Ovary (tissue), 9 donors: ENCODE results near the gene CASP9. TPM values are rescaled to one million over a fixed set of nuclear protein-coding genes. Genes with fewer than 3 reads are reported as not detected.
"Not testable (repeated sequence)": the region's sequence is repeated elsewhere in the genome, so short reads cannot be mapped to it uniquely, and the experiment has no call there.

ENCODE experiments used
- DNase-seq, 5 donors: peaks; one replicate each; pipeline ENCODE4 v3.0.0-alpha.2; 2019 to 2020
- H3K27ac ChIP-seq, 2 donors: fragments of 200-600 bp; one replicate each; pipeline versions ENCODE4 v1.5.1 to v1.8.0; 2019 to 2022
- H3K27me3 ChIP-seq: fragments of 200-600 bp; one replicate; pipeline ENCODE4 v1.8.0; 2022
- H3K36me3 ChIP-seq: fragments of 200-600 bp; sonication (generic); one replicate; pipeline ENCODE4 v1.5.1; 2019
- H3K4me1 ChIP-seq: one replicate; pipeline ENCODE4 v1.8.1; 2013; ENCODE audit warnings: mild to moderate bottlenecking, moderate library complexity; ENCODE audit not compliant: insufficient read depth
- H3K4me3 ChIP-seq: fragments of 200-600 bp; sonication (generic); one replicate; pipeline ENCODE4 v1.5.1; 2017
- H3K9me3 ChIP-seq, 2 donors: fragments of 200-600 bp in 1 of 2; sonication (generic) in 1 of 2; one replicate each; pipeline versions ENCODE4 v1.5.1 to v1.8.1; 2013 to 2019; ENCODE audit warnings: mild to moderate bottlenecking in 1 of 2, moderate library complexity in 1 of 2
- EP300 ChIP-seq: sonication (generic); formaldehyde crosslinking; IDR thresholded peaks from one replicate; pipeline ENCODE4 v1.6.1; 2017; ENCODE audit warnings: antibody characterized with exemption
- POLR2A ChIP-seq: fragments of 450-650 bp; IDR thresholded peaks from one replicate; pipeline ENCODE4 v1.6.1; 2017; ENCODE audit warnings: antibody characterized with exemption, mild to moderate bottlenecking, moderate library complexity
- WGBS, 3 donors: extraction: QIAGEN DNeasy Blood & Tissue Kit in 1 of 3; methylation state at CpG; one replicate each; pipeline versions ENCODE4 v1.1.5 to v1.1.7; 2013 to 2017; 5-methylcytosine and 5-hydroxymethylcytosine counted together
- intact Hi-C, 4 donors: fragments of 100-400 bp; cut with DNase I; formaldehyde crosslinking; loops; one replicate each; pipeline versions ENCODE4 v1.11.0 to v1.15.1; 2022 to 2023
- polyA plus RNA-seq, 2 donors: library from polyadenylated mRNA; stranded (reverse); fragments of 200-250 nt in 1 of 2; fragments of 350-450 nt in 1 of 2; fragmentation: Illumina TruSeq in 1 of 2; extraction: RNeasy Lipid Tissue Mini Kit (QIAGEN cat#74804) in 1 of 2; gene quantifications; one replicate each; pipeline ENCODE4 v1.2.3, GENCODE V29; 2013 to 2014
- total RNA-seq, 7 donors: library from RNA; depleted of rRNA in 2 of 7; stranded (reverse); fragments of >200 nt in 2 of 7; fragmentation: NEBNext Ultra II Directional in 3 of 7; extraction: Animal tissue kit (Norgen Biotek cat#: 25700) in 3 of 7; gene quantifications; one replicate each; pipeline versions ENCODE4 v1.1.0 to v1.2.4, GENCODE V29; 2016 to 2023
- TF ChIP-seq, protein P1 (sequence below), 3 donors: fragments of 450-650 bp in 2 of 3; fragments of 200-600 bp in 1 of 3; IDR thresholded peaks; one replicate each; pipeline versions ENCODE4 v1.5.1 to v1.8.0; 2016 to 2022; ENCODE audit warnings: antibody characterized with exemption in 3 of 3, mild to moderate bottlenecking in 1 of 3
- donor health status: DM: no; HTN: no; CAD: no; lungs with moderate emphysema.
- donor health status: DM: no; HTN: no; CAD: no.
- donor health status: Bipolar disorder and iron deficiency.
- donor health status: DM: yes; HTN: yes; CAD: no.
- donor health status: DM: no; HTN: no; CAD: no.
- donor health status: DM: yes; HTN: yes; CAD: no.

The CASP9 gene
- total and polyA plus RNA-seq, 9 donors, result 13.4 to 62.0 (median 35.5) TPM

DNA sequence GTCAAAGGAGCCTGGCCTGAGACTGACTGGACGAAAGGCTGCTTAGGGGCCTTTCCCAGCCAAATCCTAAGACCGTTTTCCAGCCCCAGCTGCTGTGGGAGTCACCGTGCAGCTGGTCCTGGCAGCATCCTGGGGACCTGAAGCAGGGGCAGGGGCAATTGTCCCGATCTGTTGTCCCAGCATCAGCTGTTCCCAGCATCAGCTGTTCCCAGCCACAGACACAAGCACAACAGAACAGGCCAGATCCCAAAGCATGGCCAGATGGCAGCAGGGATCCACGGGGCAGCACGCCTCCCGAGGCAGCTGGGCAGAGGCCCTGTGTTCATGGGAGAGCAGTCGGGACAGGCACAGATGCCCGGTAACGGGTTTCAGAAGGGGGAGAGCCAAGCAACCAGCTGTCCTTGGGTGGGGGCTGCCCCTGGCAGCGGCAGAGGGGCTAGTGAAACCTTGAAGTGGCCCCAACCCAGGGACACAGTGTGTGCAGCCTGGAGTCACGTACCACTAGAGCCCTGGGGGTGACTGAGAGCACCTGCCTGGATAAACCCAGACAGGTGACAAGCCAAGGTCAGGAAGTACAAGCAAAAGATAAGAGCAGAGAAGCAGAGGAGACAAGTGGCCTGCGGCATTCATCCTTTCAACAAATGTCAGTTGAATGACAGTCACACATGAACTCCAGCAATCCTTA lies 34.8 kb downstream of the CASP9 start:
- no peaks in the 10 kb centered on the region for H3K9me3 ChIP-seq
- TF ChIP-seq POLR2A (no peak), EP300 (no peak)
- TF ChIP-seq, protein P1, sequence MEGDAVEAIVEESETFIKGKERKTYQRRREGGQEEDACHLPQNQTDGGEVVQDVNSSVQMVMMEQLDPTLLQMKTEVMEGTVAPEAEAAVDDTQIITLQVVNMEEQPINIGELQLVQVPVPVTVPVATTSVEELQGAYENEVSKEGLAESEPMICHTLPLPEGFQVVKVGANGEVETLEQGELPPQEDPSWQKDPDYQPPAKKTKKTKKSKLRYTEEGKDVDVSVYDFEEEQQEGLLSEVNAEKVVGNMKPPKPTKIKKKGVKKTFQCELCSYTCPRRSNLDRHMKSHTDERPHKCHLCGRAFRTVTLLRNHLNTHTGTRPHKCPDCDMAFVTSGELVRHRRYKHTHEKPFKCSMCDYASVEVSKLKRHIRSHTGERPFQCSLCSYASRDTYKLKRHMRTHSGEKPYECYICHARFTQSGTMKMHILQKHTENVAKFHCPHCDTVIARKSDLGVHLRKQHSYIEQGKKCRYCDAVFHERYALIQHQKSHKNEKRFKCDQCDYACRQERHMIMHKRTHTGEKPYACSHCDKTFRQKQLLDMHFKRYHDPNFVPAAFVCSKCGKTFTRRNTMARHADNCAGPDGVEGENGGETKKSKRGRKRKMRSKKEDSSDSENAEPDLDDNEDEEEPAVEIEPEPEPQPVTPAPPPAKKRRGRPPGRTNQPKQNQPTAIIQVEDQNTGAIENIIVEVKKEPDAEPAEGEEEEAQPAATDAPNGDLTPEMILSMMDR (IDR thresholded peaks at IDR 0.05), result no peak
- WGBS, 3 donors, result 74 to 90% (median 80%) methylated on average over 11 to 13 of the region's 13 CpGs
- DNase-seq, result no peak
- intact Hi-C loops, result no loop called here
- H3K36me3 ChIP-seq, result peaks cover 2% of the 10 kb centered on the region
- H3K27ac ChIP-seq, result no peak overlapping the region
- no peak overlapping the region for H3K4me3 ChIP-seq
- no peaks in the 10 kb centered on the region for H3K27me3 ChIP-seq
- no peaks in the 10 kb centered on the region for H3K4me1 ChIP-seq

DNA sequence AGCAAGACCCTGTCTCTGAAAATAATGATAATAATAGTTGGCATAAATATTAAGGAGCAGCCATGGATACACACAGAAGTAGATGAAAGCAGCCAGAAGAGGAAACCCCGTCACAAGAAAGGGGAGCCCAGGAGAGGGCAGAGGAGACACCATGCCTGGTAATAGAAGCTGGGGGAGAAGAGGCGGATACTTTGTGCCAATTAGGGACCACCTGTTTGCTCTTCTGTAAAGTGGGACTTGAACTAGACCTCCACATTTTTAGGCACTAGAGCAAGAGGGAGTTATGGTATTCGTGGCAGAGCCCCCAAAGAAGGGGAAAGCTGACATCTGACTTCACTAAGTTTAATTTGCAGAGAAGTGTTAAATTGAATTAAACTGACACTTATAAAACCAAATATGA lies 35.6 kb downstream of the CASP9 start:
- Histone ChIP-seq H3K27me3 (no peaks in the 10 kb centered on the region), H3K9me3 (no peaks in the 10 kb centered on the region), H3K4me3 (no peak overlapping the region), H3K4me1 (no peaks in the 10 kb centered on the region), H3K27ac (no peak overlapping the region), H3K36me3 (no peaks in the 10 kb centered on the region)
- no peak for DNase-seq
- no peak for TF ChIP-seq POLR2A
- TF ChIP-seq, protein P1 (IDR thresholded peaks at IDR 0.05), result no peak
- TF ChIP-seq EP300, result no peak
- 93 to 96% (median 93%) methylated on average over 3 of the region's 3 CpGs for WGBS, 3 donors
- intact Hi-C loops, result no loop called here

DNA sequence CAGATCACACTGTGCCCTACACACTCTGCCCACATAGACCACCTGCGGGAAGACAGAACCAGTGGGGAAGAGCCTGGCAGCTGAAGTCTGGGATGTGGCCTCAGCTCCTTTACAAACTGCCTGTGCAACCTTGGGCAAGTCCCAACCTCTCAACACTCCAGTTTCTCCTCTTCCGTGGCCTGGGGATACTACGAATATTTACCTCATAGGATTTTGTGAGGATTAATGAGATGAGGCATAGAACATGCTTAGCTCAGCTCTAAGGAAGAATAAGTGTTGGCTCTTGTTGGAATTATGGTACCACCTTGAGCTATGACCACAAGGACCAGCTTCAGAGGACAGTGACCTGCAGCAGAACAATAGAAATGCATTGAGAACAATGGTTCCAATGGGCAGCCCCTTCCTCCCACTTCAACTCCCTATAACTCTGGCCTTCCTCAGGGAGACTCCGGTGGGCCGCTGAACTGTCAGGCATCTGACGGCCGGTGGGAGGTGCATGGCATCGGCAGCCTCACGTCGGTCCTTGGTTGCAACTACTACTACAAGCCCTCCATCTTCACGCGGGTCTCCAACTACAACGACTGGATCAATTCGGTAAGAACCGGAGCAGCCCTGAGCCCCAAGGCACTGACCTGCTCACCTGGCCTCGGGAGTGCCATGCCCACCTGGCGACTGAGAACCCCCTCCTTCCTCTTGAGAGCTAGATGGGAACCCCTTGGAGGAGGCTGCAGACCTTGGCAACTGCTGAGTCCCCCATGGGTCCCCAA lies 37.0 kb downstream of the CASP9 start:
- intact Hi-C loops, H3K4me3 ChIP-seq, H3K27me3 ChIP-seq, H3K4me1 ChIP-seq, DNase-seq, H3K27ac ChIP-seq, H3K36me3 ChIP-seq, H3K9me3 ChIP-seq: not testable (repeated sequence)
- 93 to 96% (median 94%) methylated on average over 17 of the region's 17 CpGs for WGBS, 3 donors

DNA sequence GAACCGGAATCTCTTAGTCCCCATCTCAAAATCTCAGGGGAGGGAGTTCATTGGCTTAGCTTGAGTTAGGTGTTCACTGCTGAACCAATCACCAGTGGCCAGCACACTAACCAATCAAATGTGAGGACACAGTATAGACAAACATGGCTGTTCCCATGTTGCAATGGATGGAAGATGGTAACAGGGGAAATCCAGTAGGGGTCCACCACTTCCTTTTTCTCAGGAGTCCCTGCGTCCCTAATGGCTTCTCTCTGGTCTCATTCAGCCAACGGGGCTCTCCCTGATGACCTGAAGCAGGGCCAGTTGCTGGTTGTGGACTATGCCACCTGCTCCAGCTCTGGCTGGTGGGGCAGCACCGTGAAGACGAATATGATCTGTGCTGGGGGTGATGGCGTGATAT lies 38.4 kb downstream of the CASP9 start:
- H3K27me3 ChIP-seq, result no peaks in the 10 kb centered on the region
- H3K4me3 ChIP-seq, result no peak overlapping the region
- WGBS, 3 donors, result 94 to 98% (median 95%) methylated on average over 6 of the region's 6 CpGs
- intact Hi-C loops, result no loop called here
- DNase-seq, result no peak
- no peaks in the 10 kb centered on the region for H3K4me1 ChIP-seq
- no peaks in the 10 kb centered on the region for H3K36me3 ChIP-seq
- TF ChIP-seq POLR2A (no peak), EP300 (no peak)
- TF ChIP-seq, protein P1 (IDR thresholded peaks at IDR 0.05), result no peak
- no peak overlapping the region for H3K27ac ChIP-seq
- no peaks in the 10 kb centered on the region for H3K9me3 ChIP-seq

DNA sequence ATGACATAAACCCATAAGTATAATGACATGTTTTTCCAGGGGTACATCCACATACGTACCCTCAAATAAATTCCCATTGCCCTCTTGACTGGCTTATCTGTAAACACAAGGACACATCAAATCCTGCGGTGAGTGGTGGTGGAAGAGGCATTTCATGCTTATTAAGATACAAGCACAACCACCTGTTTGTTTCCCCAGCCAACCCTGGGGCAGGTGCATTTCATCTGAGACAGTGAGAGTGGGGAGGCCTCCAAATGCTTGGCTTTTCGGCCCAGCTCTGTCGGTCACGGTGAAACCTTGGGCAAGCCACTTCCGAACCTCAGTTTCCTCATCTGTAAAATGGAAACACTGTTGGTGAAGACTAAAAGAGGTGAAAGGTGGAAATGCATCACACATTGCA lies 39.6 kb downstream of the CASP9 start:
- H3K36me3 ChIP-seq, DNase-seq, intact Hi-C loops, H3K9me3 ChIP-seq, H3K27ac ChIP-seq, H3K4me1 ChIP-seq, H3K4me3 ChIP-seq, H3K27me3 ChIP-seq: not testable (repeated sequence)
- 83 to 87% (median 87%) methylated on average over 6 of the region's 6 CpGs for WGBS, 3 donors
